Activated CD8-positive, alpha-beta T cell treated with anti-CD3 and anti-CD28 coated beads, Interleukin-2, amount 10 ng/mL, durations not matched to agents 7 days and 5 days (primary cell): ENCODE data around the gene FAM234A. TPM values are rescaled to one million over a fixed set of nuclear protein-coding genes. Genes with fewer than 3 reads are reported as not detected.
A peak's percentile ranks its signal among the peaks of the same experiment; 100 is the strongest.

Source experiments
- ATAC-seq: fragments of 150-1000 bp; cut with Tn5 transposase; one replicate; pipeline ENCODE4 v1.10.0; 2021; ENCODE audit warnings: moderate library complexity
- CTCF ChIA-PET: fragments of 350-600 bp; sonication (Branson Sonifier 250); formaldehyde crosslinking; loops from one replicate; lab custom pipeline; 2021; ENCODE audit warnings: antibody characterized with exemption; lab: Charles Lee
- POLR2A ChIA-PET: fragments of 350-600 bp; sonication (Branson Sonifier 250); formaldehyde crosslinking; loops from one replicate; lab custom pipeline; 2021; ENCODE audit warnings: antibody characterized with exemption; lab: Charles Lee
- DNase-seq: peaks from one replicate; pipeline ENCODE4 v3.0.0-alpha.2; 2020
- H3K27ac Mint-ChIP-seq: one replicate; pipeline ENCODE4 v1.8.0; 2021; ENCODE audit warnings: mild to moderate bottlenecking, mixed read lengths
- H3K27me3 Mint-ChIP-seq: one replicate; pipeline ENCODE4 v1.8.0; 2021; ENCODE audit warnings: low read depth, mixed read lengths
- H3K36me3 Mint-ChIP-seq: one replicate; pipeline ENCODE4 v1.8.0; 2021; ENCODE audit warnings: low read depth, mixed read lengths
- H3K4me1 Mint-ChIP-seq: one replicate; pipeline ENCODE4 v1.8.0; 2021; ENCODE audit warnings: low read depth, mixed read lengths
- H3K4me3 Mint-ChIP-seq: one replicate; pipeline ENCODE4 v1.8.0; 2021; ENCODE audit warnings: mild to moderate bottlenecking, mixed read lengths
- H3K9me3 Mint-ChIP-seq: one replicate; pipeline ENCODE4 v1.8.0; 2022; ENCODE audit warnings: mixed read lengths; ENCODE audit not compliant: insufficient read depth
- total RNA-seq, 2 experiments: library from RNA; stranded (reverse); gene quantifications; one replicate each; pipeline ENCODE4 v1.2.3, GENCODE V29; 2021

The FAM234A gene
- total RNA-seq, 2 experiments from 2014 or later = 10.9 to 11.8 TPM

GRCh38 chr16:301950-302349 is 67.3 kb downstream of the FAM234A start:
- H3K4me1 Mint-ChIP-seq = no peaks in the 10 kb centered on the region
- H3K9me3 Mint-ChIP-seq = no peaks in the 10 kb centered on the region
- peaks cover 6% of the 10 kb centered on the region for H3K36me3 Mint-ChIP-seq
- no peak overlapping the region for H3K4me3 Mint-ChIP-seq
- ChIA-PET POLR2A (no interaction called here), CTCF (no interaction called here)
- no peaks in the 10 kb centered on the region for H3K27me3 Mint-ChIP-seq
- ATAC-seq = no peak
- no peak for DNase-seq
- H3K27ac Mint-ChIP-seq = no peak overlapping the region

DNA sequence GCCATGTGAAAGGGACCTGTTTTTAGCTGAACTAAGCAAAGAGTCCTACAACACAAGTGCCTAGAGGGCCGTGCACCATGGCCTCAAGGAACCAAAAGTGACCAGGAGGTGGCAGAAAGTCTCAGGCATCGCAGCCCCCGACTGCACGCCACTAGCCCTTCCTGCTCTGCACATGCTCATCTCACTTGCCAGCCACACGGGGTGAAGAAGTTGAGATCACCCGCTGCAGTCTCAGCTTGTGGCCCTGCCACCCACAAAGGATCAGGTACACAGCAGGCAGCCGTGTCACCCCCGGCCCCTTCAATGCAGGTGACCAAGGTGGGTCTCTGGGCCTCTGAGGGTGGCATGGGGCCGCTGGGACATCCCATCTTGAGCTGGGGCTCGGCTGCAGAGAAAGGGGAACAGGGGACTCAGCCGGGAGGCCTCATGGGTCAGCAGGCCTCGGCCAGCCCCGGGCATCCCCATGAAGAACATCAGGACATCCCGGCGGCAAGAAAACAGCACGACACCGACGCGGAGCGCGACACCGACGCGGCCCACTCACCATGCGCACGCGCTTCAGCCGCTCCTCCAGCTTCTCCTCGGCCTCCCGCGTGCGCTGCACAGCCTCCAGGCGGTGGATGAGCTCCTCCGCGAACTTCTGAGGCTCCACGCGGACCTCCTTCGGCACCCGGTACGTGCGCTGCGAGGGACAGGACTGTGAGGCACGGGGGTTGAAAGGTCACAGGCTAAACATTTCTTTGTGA is 69.3 kb downstream of the FAM234A start:
- no peak for DNase-seq
- POLR2A ChIA-PET = no interaction called here
- Mint-ChIP-seq H3K27ac (no peak overlapping the region), H3K27me3 (no peaks in the 10 kb centered on the region), H3K9me3 (no peaks in the 10 kb centered on the region), H3K4me1 (peaks cover 8% of the 10 kb centered on the region), H3K36me3 (peaks cover 8% of the 10 kb centered on the region), H3K4me3 (no peak overlapping the region)
- ATAC-seq = no peak
- CTCF ChIA-PET = no interaction called here

- POLR2A ChIA-PET = no interaction called here
- peaks cover 12% of the 10 kb centered on the region for H3K36me3 Mint-ChIP-seq
- H3K27me3 Mint-ChIP-seq = no peaks in the 10 kb centered on the region
- DNase-seq = no peak
- H3K9me3 Mint-ChIP-seq = no peaks in the 10 kb centered on the region
- CTCF ChIA-PET = no interaction called here
- H3K4me3 Mint-ChIP-seq = no peak overlapping the region
- H3K27ac Mint-ChIP-seq = no peak overlapping the region
- peaks cover 18% of the 10 kb centered on the region for H3K4me1 Mint-ChIP-seq
- ATAC-seq = no peak
Measured at GRCh38 chr16:305916-306626, 71.5 kb downstream of the FAM234A start.

DNA sequence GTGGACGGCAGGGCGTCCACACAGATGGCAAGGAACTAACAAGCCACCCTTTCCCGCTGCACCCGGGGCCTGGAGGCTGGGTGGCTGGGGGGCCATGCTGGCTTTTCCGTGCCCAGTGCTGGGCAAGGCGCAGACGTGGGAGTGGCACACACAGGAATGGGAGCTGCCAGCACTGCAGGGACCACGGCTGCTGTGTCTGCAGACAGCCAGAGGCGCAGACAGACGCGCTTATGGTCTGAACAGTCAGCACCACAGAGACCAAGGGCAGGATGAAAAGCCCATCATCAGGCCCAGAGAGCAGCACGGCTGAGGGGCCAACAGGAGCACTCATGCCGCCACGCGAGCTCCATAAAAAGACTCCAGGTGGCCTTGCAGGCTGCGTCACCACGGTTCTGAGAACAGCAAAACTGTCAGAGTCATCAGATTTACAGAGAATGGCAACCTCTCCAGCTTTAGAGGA is 72.3 kb downstream of the FAM234A start:
- Mint-ChIP-seq H3K9me3 (no peaks in the 10 kb centered on the region), H3K4me3 (no peak overlapping the region), H3K27ac (no peak overlapping the region), H3K27me3 (no peaks in the 10 kb centered on the region), H3K36me3 (peaks cover 12% of the 10 kb centered on the region), H3K4me1 (peaks cover 18% of the 10 kb centered on the region)
- ATAC-seq = no peak
- ChIA-PET POLR2A (no interaction called here), CTCF (no interaction called here)
- no peak for DNase-seq

- no peak for DNase-seq
- H3K36me3 Mint-ChIP-seq = peaks cover 12% of the 10 kb centered on the region
- no peak overlapping the region for H3K4me3 Mint-ChIP-seq
- POLR2A ChIA-PET = no interaction called here
- H3K4me1 Mint-ChIP-seq = peaks cover 18% of the 10 kb centered on the region
- H3K27ac Mint-ChIP-seq = no peak overlapping the region
- no peaks in the 10 kb centered on the region for H3K27me3 Mint-ChIP-seq
- no peaks in the 10 kb centered on the region for H3K9me3 Mint-ChIP-seq
- CTCF ChIA-PET = no interaction called here
- no peak for ATAC-seq
Measured at GRCh38 chr16:307691-308312, 73.2 kb downstream of the FAM234A start.

DNA sequence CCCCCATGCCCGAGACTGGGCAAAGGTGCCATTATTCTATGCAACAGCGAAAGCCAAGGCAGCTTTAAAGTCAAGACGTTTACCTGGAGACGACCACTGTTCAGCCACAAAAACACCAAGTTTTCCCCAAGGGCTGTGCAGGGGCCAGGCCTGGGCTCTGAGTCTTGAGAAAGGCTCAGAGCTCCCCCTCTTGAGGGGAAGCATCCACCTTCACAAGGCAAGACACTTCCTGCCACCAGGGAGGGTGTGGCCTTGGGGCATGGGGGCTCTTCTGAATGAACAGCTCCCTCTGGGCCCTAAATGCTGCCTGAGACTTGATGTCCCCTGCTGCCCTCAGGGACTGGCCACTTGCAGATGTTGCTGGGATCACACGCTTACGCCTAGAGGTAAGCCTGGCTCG is 74.9 kb downstream of the FAM234A start:
- H3K4me1 Mint-ChIP-seq = peaks cover 18% of the 10 kb centered on the region
- ChIA-PET CTCF (interaction anchor here (1.1 to 1.4 kb wide), 6 partner anchors 10 to 203 kb away, joined by 3 to 5 read pairs (median 4); partner anchors contain the start of gene FAM234A), POLR2A (interaction anchor here (0.6 to 1.0 kb wide), 3 partner anchors 10 to 113 kb away, joined by 3 to 4 read pairs (median 3); partner anchors contain the start of gene FAM234A)
- no peak overlapping the region for H3K4me3 Mint-ChIP-seq
- ATAC-seq = peak; percentile 87
- peak overlapping the region; percentile 45 for H3K27ac Mint-ChIP-seq
- no peaks in the 10 kb centered on the region for H3K9me3 Mint-ChIP-seq
- H3K27me3 Mint-ChIP-seq = no peaks in the 10 kb centered on the region
- DNase-seq = peak; percentile 59
- peaks cover 11% of the 10 kb centered on the region for H3K36me3 Mint-ChIP-seq

GRCh38 chr16:311725-312124 is 77.1 kb downstream of the FAM234A start:
- no peak overlapping the region for H3K4me3 Mint-ChIP-seq
- no peak for DNase-seq
- peaks cover 11% of the 10 kb centered on the region for H3K36me3 Mint-ChIP-seq
- peaks cover 19% of the 10 kb centered on the region for H3K4me1 Mint-ChIP-seq
- ChIA-PET POLR2A (no interaction called here), CTCF (no interaction called here)
- ATAC-seq = no peak
- H3K27ac Mint-ChIP-seq = no peak overlapping the region
- H3K9me3 Mint-ChIP-seq = no peaks in the 10 kb centered on the region
- no peaks in the 10 kb centered on the region for H3K27me3 Mint-ChIP-seq

- Mint-ChIP-seq H3K27me3 (no peaks in the 10 kb centered on the region), H3K4me3 (no peak overlapping the region), H3K4me1 (peaks cover 19% of the 10 kb centered on the region), H3K27ac (no peak overlapping the region), H3K9me3 (no peaks in the 10 kb centered on the region), H3K36me3 (peaks cover 4% of the 10 kb centered on the region)
- no peak for ATAC-seq
- POLR2A ChIA-PET = no interaction called here
- CTCF ChIA-PET = no interaction called here
- DNase-seq = no peak
Measured at GRCh38 chr16:314351-314750, 79.7 kb downstream of the FAM234A start.

GRCh38 chr16:314795-315299 is 80.2 kb downstream of the FAM234A start:
- Mint-ChIP-seq H3K27me3 (no peaks in the 10 kb centered on the region), H3K9me3 (no peaks in the 10 kb centered on the region), H3K4me1 (peaks cover 18% of the 10 kb centered on the region), H3K4me3 (no peak overlapping the region), H3K36me3 (peaks cover 6% of the 10 kb centered on the region), H3K27ac (no peak overlapping the region)
- DNase-seq (no peak), ATAC-seq (no peak)
- ChIA-PET POLR2A (no interaction called here), CTCF (no interaction called here)

Other genes starting within 250 kb of the FAM234A start
- 10 to 100 TPM; 47.7 to 48.2 TPM for gene POLR3K, start 181.2 kb upstream of the FAM234A start, total RNA-seq
- gene SNRNP25, start 181.0 kb upstream of the FAM234A start, total RNA-seq = 10 to 100 TPM; 62.3 to 63.2 TPM
- gene RHBDF1, start 162.2 kb upstream of the FAM234A start, total RNA-seq = under 1 TPM in 1 of 2 experiments, not detected in 1; 0.40 TPM
- gene MPG, start 156.6 kb upstream of the FAM234A start, total RNA-seq = 10 to 100 TPM; 48.6 to 49.3 TPM
- gene NPRL3, start 96.1 kb upstream of the FAM234A start, total RNA-seq = 10 to 100 TPM; 30.8 to 36.8 TPM
- gene HBZ, start 82.2 kb upstream of the FAM234A start, total RNA-seq = not detected
- gene HBM, start 68.8 kb upstream of the FAM234A start, total RNA-seq = not detected
- gene HBA2, start 61.9 kb upstream of the FAM234A start, total RNA-seq = not detected
- not detected for gene HBA1, start 58.1 kb upstream of the FAM234A start, total RNA-seq
- gene HBQ1, start 54.4 kb upstream of the FAM234A start, total RNA-seq = not detected
- 10 to 100 TPM; 56.1 to 58.4 TPM for gene LUC7L, start 5.4 kb upstream of the FAM234A start, total RNA-seq
- gene RGS11, start 41.1 kb downstream of the FAM234A start, total RNA-seq = not detected
- not detected for gene ARHGDIG, start 45.8 kb downstream of the FAM234A start, total RNA-seq
- gene PDIA2, start 48.3 kb downstream of the FAM234A start, total RNA-seq = not detected
- gene AXIN1, start 117.9 kb downstream of the FAM234A start, total RNA-seq = 10 to 100 TPM; 25.1 to 26.1 TPM
- gene MRPL28, start 135.7 kb downstream of the FAM234A start, total RNA-seq = 10 to 100 TPM; 95.3 to 95.8 TPM
- gene PGAP6, start 147.2 kb downstream of the FAM234A start, total RNA-seq = 10 to 100 TPM; 80.6 to 85.8 TPM
- gene NME4, start 162.4 kb downstream of the FAM234A start, total RNA-seq = 1 to 10 TPM; 5.2 to 6.8 TPM
- gene DECR2, start 167.1 kb downstream of the FAM234A start, total RNA-seq = 1 to 10 TPM; 4.7 to 6.3 TPM
- gene RAB11FIP3, start 190.8 kb downstream of the FAM234A start, total RNA-seq = 10 to 100 TPM; 20.7 to 23.4 TPM